PC-3 (cell line): ENCODE results near the gene PI4KB. TPM values are rescaled to one million over a fixed set of nuclear protein-coding genes. Genes with fewer than 3 reads are reported as not detected.

ENCODE experiments used
- ATAC-seq: fragments of 200-7000 bp; cut with Tn5 transposase; 2 replicates; pipeline ENCODE4 v1.9.1; 2020; ENCODE audit warnings: mild to moderate bottlenecking, moderate library complexity
- BruUV-seq: library from RNA; stranded (reverse); fragments of 400-500 nt; replicated peaks from 2 replicates; lab custom pipeline; 2021; lab: Mats Ljungman, UMichigan
- CTCF ChIA-PET: fragments of 300-600 bp; sonication (Branson Sonifier 250); formaldehyde crosslinking; loops from one replicate; lab custom pipeline; 2022; ENCODE audit warnings: antibody characterized with exemption; lab: Charles Lee
- POLR2A ChIA-PET: fragments of 300-600 bp; sonication (Branson Sonifier 250); formaldehyde crosslinking; loops from one replicate; lab custom pipeline; 2022; ENCODE audit warnings: antibody characterized with exemption; ENCODE audit not compliant: unreplicated experiment; lab: Charles Lee
- DNase-seq: peaks from one replicate; pipeline ENCODE4 v3.0.0-alpha.2; 2015
- H2AFZ ChIP-seq: fragments of 300-600 bp; sonication (generic); 2 replicates; pipeline ENCODE4 v1.6.0; 2016; ENCODE audit warnings: antibody characterized with exemption, low read length
- H3F3A ChIP-seq: fragments of 300-600 bp; sonication (generic); one replicate; pipeline ENCODE4 v1.6.0; 2017; ENCODE audit warnings: antibody characterized with exemption, low read length, control low read depth, mild to moderate bottlenecking; ENCODE audit not compliant: unreplicated experiment
- H3K27ac ChIP-seq: fragments of 300-600 bp; sonication (generic); 2 replicates; pipeline ENCODE4 v1.5.1; 2016; ENCODE audit warnings: mild to moderate bottlenecking, low read length
- H3K27me3 ChIP-seq: fragments of 300-600 bp; sonication (generic); 2 replicates; pipeline ENCODE4 v1.6.1; 2016; ENCODE audit warnings: low read length, mixed read lengths
- H3K36me3 ChIP-seq: fragments of 300-600 bp; sonication (generic); 2 replicates; pipeline ENCODE4 v1.6.1; 2016; ENCODE audit warnings: low read depth, mixed run types, low read length, mixed read lengths
- H3K4me1 ChIP-seq: fragments of 300-600 bp; sonication (generic); 2 replicates; pipeline ENCODE4 v1.5.1; 2016; ENCODE audit warnings: low read length; ENCODE audit not compliant: insufficient read depth
- H3K4me2 ChIP-seq: fragments of 300-600 bp; sonication (generic); 2 replicates; pipeline ENCODE4 v1.6.0; 2016; ENCODE audit warnings: low read length
- H3K4me3 ChIP-seq: fragments of 300-600 bp; sonication (generic); 2 replicates; pipeline ENCODE4 v1.5.1; 2016; ENCODE audit warnings: mild to moderate bottlenecking, low read length, mixed read lengths
- H3K79me2 ChIP-seq: fragments of 300-600 bp; sonication (generic); 2 replicates; pipeline ENCODE4 v1.6.1; 2017; ENCODE audit warnings: low read length, mixed read lengths
- H3K9ac ChIP-seq: fragments of 300-600 bp; sonication (generic); 2 replicates; pipeline ENCODE4 v1.6.0; 2016; ENCODE audit warnings: mild to moderate bottlenecking, low read length
- H3K9me2 ChIP-seq: fragments of 300-600 bp; sonication (generic); replicated peaks from 2 replicates; pipeline ENCODE4 v1.6.1; 2016; ENCODE audit warnings: mixed run types, low read length, mixed read lengths
- H3K9me3 ChIP-seq: fragments of 300-600 bp; sonication (generic); 2 replicates; pipeline ENCODE4 v1.6.1; 2016; ENCODE audit warnings: low read length, mixed read lengths
- H4K20me1 ChIP-seq: fragments of 300-600 bp; sonication (generic); 2 replicates; pipeline ENCODE4 v1.6.1; 2016; ENCODE audit warnings: low read length, mixed read lengths
- CTCF ChIP-seq: fragments of 300-600 bp; sonication (generic); conservative IDR thresholded peaks from 2 replicates; pipeline ENCODE4 v1.5.1; 2017; ENCODE audit warnings: antibody characterized with exemption, low read depth, mild to moderate bottlenecking, low read length
- EZH2 ChIP-seq: fragments of 300-600 bp; sonication (generic); IDR thresholded peaks from one replicate; pipeline ENCODE4 v1.6.1; 2017; ENCODE audit warnings: antibody characterized with exemption, mild to moderate bottlenecking, low read length; ENCODE audit not compliant: unreplicated experiment
- EZH2phosphoT487 ChIP-seq: fragments of 300-600 bp; sonication (generic); IDR thresholded peaks from 2 replicates; pipeline ENCODE4 v1.6.1; 2018; ENCODE audit warnings: mild to moderate bottlenecking, antibody characterized with exemption, low read length, borderline replicate concordance
- intact Hi-C: fragments of 100-400 bp; cut with micrococcal nuclease; formaldehyde crosslinking; loops from 2 replicates; pipeline ENCODE4 v1.9.0; 2023
- total RNA-seq: library from RNA; depleted of rRNA; stranded (reverse); fragments of >200 nt; gene quantifications from 2 replicates; pipeline ENCODE4 v1.2.3, GENCODE V29; 2014

PI4KB gene
- total RNA-seq, 1 experiment from 2014 or later, result 99.5 TPM

- Histone ChIP-seq H3K79me2 (peaks cover 12% of the 10 kb centered on the region), H3K36me3 (peaks cover 39% of the 10 kb centered on the region; the same call in 1 of the 2 replicates), H3K9me3 (no peaks in the 10 kb centered on the region), H3K9ac (no peak overlapping the region), H4K20me1 (no peaks in the 10 kb centered on the region), H3K4me3 (no peak overlapping the region), H3K4me1 (peaks cover 7% of the 10 kb centered on the region; the same call in 1 of the 2 replicates), H3K27ac (no peak overlapping the region), H3K27me3 (no peaks in the 10 kb centered on the region), H3K9me2 (no peaks in the 10 kb centered on the region), H2AFZ (no peak overlapping the region), H3F3A (no peaks in the 10 kb centered on the region), H3K4me2 (no peak overlapping the region)
- DNase-seq, result no peak
- BruUV-seq, result no TSS peak
- ATAC-seq, result no peak
- CTCF ChIA-PET, result no interaction called here
- intact Hi-C loops, result no loop called here
- POLR2A ChIA-PET, result no interaction called here
- TF ChIP-seq CTCF, result no peak
- TF ChIP-seq EZH2, result no peak
- TF ChIP-seq EZH2phosphoT487, result no peak
Measured at GRCh38 chr1:151288502-151288901, 38.7 kb downstream of the PI4KB start.

GRCh38 chr1:151287767-151288500 lies 39.3 kb downstream of the PI4KB start:
- Histone ChIP-seq H2AFZ (no peak overlapping the region), H3K9ac (no peak overlapping the region), H3K27ac (no peak overlapping the region), H3K4me2 (no peak overlapping the region), H3K9me3 (no peaks in the 10 kb centered on the region), H3F3A (no peaks in the 10 kb centered on the region), H3K27me3 (no peaks in the 10 kb centered on the region), H3K36me3 (peaks cover 33% of the 10 kb centered on the region; the same call in 1 of the 2 replicates), H3K4me1 (peaks cover 11% of the 10 kb centered on the region), H3K9me2 (no peaks in the 10 kb centered on the region), H3K4me3 (no peak overlapping the region), H3K79me2 (peaks cover 18% of the 10 kb centered on the region), H4K20me1 (no peaks in the 10 kb centered on the region)
- BruUV-seq, result no TSS peak
- ChIA-PET POLR2A (no interaction called here), CTCF (no interaction called here)
- ATAC-seq (no peak), DNase-seq (no peak)
- no peak for TF ChIP-seq CTCF
- intact Hi-C loops, result no loop called here

- Histone ChIP-seq H3K36me3 (peaks cover 27% of the 10 kb centered on the region; the same call in 1 of the 2 replicates), H2AFZ (no peak overlapping the region), H3K9me3 (no peaks in the 10 kb centered on the region), H4K20me1 (no peaks in the 10 kb centered on the region), H3K27me3 (no peaks in the 10 kb centered on the region), H3F3A (no peaks in the 10 kb centered on the region), H3K4me3 (no peak overlapping the region), H3K4me2 (no peak overlapping the region), H3K9me2 (no peaks in the 10 kb centered on the region), H3K27ac (no peak overlapping the region), H3K4me1 (peaks cover 13% of the 10 kb centered on the region), H3K9ac (no peak overlapping the region), H3K79me2 (peaks cover 24% of the 10 kb centered on the region)
- POLR2A ChIA-PET, result interaction anchor here (0.6 kb wide), 1 partner anchor 45 kb away, joined by 6 read pairs; no protein-coding TSS in a partner anchor
- no peak for ATAC-seq
- intact Hi-C loops, result no loop called here
- CTCF ChIA-PET, result interaction anchor here (0.6 kb wide), 1 partner anchor 108 kb away, joined by 5 read pairs; no protein-coding TSS in a partner anchor
- no TSS peak for BruUV-seq
- TF ChIP-seq CTCF, result no peak
- no peak for DNase-seq
Measured at GRCh38 chr1:151287341-151287699, 39.9 kb downstream of the PI4KB start.
